GM21447 (cell line): ENCODE results near the gene TMEM187.

Experiments used
- ATAC-seq: cut with Tn5 transposase; IDR thresholded peaks from one replicate; pipeline ENCODE4 v1.9.1; 2021; ENCODE audit not compliant: unreplicated experiment

The TMEM187 gene, protein sequence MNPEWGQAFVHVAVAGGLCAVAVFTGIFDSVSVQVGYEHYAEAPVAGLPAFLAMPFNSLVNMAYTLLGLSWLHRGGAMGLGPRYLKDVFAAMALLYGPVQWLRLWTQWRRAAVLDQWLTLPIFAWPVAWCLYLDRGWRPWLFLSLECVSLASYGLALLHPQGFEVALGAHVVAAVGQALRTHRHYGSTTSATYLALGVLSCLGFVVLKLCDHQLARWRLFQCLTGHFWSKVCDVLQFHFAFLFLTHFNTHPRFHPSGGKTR

DNA sequence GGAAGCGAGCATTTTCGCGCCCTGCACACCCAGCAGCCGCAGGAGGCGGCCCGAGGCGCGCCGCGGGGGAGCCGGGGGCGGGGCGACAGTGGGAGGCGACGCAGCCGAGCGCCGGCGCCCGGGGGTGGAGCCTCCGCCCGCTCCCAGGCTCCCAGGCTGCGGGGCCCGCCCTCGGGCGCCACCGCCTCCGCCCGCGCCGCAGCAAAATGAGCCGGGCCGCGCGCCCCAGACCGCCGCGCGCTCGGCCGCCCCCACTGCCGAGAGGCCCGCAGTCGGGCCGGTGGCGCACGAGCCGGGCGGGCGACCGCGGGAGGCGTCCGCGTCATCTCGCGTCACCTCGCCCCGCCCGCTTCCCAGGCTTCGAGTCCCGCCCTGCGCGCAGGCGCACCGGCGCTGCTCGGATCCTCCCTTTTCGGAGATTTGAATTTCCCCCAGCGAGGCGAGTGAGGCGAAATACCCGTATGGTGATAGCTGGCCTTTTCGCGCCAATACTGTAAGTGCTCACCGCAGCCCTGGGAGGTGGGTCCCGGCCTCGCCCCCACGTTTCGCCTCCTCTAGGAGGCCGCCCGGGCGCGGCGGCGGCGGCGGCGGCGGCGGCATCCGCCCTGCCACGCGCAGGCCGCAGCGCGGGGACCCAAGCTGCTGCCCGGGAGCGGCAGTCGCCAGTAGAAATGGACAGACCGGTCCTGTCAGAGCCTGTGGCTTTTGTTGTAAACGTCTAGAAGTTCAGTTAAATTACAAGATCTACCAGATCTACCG, at the start of gene TMEM187:
TMEM187 (plus strand) TSS at position 387 of the 759 bp plus-strand sequence. CDS start 9,309 bp downstream, outside the sequence.
- ATAC-seq: peak; percentile 35

DNA sequence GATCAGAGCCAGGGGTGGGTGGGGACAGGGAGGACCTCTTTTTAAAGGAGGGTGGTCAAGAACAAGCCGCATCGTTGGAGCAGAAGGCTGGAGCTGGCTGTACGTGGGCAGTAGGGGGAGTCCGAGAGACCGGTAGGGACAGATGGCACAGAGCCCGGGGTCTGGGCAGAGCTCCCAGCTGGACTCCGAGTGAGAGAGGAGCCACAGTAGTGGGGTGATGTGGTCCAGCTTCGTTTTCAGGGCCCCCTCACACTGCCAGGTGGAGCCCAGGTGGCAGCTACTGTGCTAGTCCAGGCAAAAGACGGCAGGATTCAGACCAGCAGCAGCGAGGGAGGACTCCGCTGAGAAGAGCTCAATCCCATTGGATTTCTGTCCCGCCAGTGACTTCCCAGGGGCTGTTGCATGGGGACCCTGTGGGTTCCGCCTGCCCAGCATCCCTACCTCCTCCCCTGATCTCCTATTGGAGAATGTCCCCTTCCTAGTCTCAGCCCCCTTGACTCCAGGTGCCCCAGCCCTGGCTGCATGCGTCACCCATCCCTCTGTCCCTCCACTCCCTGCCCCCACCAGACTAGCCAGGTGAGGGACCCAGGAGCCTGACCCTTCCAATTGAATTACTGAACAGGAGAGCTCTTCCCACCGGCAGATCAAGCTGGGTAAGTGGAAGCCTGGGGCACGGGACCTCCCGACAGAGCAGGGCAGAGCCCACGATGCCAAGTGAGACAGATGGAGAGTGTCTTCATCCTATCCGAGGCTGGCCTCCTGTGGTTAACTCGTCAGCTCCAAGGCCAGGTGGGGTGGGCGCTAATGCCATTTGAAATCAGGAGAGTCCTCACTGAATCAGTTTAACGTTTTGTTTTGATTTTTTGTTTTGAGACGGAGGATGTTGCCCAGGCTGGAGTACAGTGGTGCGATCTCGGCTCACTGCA, 49.4 kb upstream of the TMEM187 start:
- ATAC-seq: no peak

DNA sequence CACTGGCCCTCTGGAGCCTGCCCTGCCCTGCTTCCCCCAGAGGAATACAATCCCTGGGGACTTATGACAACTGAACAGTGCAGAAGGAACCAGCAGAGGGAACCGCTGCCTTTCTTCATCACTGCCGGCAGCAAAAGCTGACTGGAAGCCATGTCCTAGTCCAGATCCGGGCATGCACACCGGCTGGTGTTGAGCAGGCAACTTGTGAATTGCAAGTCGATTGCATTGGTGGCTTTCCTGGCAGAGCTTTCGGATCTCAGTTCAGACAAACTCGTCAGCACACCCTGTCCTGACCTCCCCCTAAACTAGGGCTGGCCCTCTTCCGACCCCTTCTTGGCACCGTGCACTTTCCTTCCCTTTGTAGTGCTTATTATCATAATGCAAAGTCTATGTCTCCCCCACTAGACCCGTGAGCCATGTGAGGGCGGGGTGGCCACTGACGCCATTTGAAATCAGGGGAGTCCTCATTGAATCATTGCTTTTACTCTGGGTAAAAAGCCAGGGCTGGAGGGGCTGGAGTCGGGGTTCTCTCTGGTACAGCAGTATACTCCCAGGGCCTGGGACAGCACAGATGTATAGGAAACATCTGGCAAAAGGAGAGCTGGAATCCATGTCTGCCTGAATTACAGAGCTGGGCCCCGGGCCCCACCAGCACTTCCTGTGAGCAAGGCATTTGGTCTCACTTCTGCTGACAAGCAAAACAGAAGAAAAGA, 48.2 kb upstream of the TMEM187 start:
- no peak for ATAC-seq

DNA sequence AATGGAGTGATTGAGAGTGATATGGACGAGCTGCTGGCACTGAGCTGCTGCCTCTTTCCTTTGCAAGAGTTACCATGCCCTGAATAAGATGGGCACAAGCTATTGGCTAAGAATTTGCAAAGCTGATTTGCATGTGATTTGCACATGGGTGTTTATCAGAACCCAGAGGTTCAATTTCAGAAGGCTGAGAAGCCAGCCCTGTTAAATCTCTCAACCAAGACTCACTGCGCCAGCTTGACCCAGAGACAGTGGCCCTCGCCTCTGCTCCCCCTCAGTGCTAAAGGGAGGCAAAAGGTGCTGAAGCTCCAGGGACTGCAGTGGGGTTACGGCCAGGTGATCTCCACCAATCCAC, 47.2 kb upstream of the TMEM187 start:
- no peak for ATAC-seq

DNA sequence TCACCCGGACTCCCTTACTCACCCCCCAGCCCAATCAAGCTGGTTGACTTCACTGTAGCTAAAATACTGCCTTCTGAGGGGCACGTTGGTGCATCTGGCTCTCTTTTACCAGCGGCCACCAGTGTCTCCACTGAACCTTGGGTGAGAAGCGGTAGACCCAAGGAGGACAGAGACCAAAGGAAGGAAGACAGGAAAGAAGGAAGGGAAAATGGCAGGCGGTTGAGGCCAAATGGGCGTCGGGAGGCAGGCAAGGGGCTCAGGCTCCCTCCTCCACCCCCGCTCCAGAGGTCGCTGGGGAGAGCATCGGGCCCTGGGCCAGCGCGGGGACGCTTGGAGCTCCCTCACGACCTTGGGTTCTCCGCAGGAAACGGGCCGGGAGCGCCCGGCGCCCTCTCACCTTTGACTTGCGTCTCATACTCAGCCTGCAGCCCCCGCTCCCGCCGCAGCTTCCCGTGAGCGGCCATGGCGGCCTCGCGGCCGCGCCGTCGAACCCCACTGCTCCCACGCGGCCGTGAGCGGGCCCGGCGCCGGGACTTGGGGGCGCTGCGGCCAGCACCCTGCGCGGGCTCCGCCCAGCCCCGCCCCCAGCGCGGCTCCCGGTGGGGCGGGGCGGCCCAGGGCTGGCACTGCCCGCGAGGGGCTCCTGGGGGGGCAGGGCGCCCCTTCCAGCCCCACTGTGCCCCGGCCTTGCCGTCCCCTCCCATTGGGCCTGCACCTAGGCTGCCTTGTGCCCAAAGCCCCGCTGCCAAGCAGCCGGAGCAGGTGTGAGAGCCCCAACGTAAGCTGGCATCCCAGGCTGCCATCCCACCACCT, 46.6 kb upstream of the TMEM187 start, which contains the start of gene ARHGAP4:
ARHGAP4 (minus strand) TSS at position 526 of the 813 bp plus-strand sequence; CDS start at position 464, 62 bp downstream.
- no peak for ATAC-seq

DNA sequence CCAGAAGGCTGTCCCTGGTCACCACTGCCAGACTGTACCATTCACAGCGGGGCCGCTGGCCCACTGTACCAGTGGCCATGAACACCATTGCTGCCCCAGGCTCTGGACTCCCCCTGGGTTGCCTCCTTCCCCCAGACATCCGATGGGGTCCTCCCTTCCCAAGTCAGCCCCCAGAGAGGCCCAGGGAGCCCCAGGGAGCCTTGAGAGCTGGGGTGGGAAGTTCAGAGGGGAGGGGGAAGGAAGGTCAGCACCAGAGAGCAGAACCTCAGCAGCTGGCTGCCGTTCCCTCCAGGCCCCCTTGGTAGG, 46.0 kb upstream of the TMEM187 start:
- no peak for ATAC-seq

DNA sequence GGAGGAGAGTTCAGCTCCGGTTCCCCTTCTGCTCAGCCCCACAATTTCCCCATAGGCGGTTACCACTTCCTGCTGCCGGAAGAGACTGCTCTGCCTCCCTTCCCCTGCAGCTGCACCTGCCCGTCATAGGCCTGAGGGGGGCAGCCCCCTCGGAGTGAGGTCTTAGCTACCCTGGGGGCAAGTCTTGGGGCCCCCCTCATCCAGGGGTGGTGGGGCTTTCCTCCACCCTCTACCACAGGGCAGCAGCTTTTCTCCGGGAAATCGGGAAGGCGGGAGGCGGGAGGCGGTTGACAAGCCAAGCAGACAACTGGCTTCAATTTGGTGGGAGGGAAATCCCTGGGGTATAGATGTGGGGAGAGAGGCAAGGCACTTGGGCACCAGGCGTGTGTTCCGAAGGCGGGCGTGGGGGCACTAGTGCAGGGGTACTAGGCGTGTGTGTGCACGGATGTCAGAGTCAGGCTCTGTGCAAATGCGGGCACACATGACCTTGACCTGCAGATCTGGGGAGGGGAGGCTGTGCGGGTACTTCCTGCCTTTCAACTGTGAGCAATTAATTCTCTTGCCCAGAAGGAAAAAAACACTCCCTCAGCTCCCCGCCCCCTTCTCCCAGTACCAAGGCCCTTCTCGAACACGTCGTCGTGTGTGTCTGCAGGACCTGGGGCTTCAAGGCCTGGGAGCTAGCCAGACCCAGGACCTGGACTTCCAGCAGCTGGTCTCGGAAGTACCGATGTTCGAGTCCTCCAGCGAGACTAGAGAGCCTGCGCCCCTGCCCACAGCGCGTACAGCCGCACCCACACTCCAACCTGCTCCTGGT, 45.5 kb upstream of the TMEM187 start:
- peak; percentile 38 for ATAC-seq

DNA sequence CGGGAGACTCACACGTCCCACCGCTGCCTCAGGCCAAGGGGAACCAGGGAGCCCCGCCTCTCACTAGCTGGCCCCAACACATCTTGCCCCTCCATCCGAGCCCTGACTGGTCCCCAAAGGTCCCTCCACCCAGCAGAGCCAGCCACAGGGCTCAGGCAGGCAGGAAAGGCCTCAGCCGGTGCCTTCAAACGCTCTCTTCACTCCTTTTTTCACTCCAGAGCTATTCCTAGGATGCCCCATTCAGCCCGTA, 45.0 kb upstream of the TMEM187 start:
- ATAC-seq: no peak

DNA sequence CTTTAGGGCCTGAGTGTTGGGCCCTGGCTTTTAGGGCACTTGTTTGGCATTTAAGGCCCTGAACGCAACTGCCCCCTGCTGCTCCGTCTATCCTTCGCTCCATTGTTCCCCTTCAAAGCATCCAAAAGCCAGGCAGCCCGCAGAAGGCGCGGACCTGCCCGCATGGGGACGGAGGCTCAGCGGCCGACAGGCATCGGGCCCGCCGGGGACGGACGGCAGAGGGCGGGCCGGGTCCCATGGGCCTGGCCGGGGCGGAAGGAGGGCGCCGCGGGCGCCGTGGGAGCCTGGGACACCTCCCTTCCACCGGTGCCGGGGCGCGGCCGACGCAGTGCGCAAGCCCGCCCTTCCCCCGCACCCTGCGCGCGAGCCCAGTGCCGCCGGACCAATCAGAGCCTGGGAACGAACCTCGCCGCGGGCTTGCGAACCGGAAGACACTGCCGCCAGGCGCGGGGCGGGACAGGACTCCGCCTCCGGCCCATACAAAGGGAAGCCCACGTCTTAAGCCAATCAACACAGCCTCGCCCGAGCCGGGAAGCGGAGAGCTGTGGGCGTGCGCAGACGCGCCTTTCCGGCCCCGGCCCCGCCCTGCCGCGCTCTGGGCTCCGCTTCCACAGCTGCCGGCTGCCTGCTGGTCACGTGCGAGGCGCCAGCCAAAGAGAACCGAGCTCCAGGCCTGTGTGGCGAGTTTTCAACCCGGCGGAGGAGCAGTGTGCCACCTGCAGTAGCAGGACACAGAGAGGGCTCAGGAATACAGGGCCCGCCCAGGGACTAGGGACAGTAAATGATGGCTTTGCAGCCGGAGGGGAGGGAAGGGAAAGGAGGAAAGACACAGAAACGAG, 44.4 kb upstream of the TMEM187 start:
- ATAC-seq: peak; percentile 62

DNA sequence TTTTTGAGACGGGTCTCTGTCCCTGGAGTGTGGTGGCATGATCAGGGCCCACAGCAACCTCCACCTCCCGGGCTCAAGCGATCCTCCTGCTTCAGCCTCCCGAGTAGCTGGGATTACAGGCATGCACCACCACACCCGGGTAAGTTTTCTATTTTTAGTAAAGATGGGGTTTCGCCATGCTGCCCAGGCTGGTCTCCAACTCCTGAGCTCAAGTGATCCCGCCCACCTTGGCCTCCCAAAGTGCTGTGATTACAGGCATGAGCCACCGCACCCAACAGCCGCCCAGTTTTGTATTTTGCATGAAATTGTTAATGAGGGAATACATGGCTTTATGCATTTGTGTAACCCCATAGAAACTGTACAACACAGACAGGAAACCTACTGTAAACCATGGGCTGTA, 43.7 kb upstream of the TMEM187 start:
- ATAC-seq: no peak

DNA sequence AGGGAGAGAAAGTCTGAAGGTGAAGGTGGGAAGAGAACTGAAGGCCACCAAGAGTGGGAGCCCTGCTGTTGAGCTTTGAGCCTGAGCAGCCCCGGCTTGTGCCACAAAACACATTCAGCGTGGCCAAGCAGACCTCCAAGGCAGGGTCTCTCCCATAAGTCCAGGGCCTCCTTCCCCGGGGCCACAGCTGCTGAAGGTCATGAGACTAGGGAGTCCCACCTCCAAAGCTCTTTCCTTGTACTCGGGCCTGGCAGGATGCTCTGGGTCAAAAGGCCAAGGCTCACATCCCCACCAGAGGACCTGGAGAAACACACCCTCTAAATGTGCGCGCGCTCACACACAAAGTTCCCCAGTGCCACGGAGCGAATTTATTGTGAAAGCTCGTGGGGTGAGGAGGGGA, 43.0 kb upstream of the TMEM187 start:
- no peak for ATAC-seq

DNA sequence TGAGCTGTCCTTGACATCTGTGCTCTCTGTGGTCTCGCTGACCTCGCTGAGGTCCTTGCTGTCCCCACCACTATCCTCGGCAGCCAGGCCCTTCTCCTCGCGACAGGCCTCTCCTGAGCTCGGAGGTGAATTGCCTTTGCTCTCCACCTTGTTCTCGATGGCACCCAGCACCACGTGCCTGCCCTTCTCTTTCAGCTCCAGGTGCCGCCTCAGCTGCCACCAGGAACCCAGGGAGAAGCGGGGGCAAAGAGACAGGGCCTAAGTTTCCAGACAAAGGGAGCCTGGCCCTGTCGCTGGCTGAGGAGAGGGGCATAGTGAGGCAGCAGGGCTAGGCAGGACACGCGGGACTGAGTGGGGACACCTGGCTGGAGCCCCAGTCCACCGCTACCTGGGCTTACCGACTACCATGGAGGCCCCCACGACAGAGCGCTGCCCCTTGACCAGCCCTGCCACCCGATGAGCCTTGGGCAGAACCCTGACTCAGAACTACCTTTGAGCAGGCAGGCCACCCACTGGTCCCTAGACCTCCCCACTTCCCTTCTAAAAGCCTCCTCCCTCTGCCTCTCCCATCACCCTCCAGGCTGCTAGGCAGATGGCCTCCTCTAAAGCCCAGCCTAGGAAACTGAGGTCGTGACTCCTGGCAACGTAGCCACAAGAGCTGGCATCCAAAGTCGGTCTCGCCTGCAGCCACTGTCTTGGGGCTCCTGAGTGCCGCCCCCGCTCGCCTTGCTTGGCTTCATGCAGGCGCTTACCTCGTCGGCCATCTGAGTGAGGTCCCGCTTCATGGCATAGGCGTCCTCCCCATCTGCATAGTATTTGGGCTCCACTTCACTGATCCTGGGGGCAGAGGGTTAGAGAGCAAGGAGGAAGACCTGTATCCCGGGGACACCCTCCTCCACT, 42.3 kb upstream of the TMEM187 start:
- ATAC-seq: no peak

DNA sequence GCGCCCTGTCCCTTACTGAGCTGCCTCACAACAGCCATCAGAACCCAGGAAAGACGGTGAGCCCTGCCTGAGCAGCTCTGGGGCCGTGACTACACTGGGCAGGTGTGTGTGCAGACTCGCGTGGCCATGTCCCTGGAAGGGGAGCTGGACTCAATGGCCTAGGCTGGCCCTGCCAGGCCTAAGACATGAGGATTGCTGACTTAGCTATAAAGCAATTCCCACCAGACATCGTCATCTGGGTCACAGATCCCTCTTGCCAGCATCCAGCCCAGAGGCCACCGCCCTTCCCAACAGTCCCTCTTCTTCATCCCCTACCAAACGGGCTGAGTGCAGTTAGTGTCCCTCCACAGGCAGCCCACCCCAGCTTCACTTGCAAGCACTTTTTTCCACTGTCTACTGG, 41.4 kb upstream of the TMEM187 start:
- ATAC-seq: no peak

DNA sequence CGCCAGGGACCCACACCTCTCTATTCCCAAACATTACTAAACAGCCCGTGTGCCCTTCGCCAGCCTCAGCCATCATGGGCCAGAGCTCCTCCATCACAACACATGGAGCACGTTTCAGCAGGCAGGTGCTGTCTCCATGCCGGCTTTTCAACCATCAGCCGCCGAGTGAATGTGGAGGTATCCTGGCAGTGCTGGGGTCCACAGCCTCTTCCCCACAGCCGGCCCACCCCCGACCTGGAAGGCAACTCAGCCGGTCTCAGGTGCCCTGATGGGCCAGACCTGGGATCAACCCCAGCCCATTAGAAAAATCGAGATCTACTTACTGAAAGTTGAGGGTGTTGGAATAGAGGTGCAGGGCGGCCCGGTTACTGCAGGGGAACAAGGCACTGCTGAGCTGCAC, 40.8 kb upstream of the TMEM187 start:
- ATAC-seq: no peak

DNA sequence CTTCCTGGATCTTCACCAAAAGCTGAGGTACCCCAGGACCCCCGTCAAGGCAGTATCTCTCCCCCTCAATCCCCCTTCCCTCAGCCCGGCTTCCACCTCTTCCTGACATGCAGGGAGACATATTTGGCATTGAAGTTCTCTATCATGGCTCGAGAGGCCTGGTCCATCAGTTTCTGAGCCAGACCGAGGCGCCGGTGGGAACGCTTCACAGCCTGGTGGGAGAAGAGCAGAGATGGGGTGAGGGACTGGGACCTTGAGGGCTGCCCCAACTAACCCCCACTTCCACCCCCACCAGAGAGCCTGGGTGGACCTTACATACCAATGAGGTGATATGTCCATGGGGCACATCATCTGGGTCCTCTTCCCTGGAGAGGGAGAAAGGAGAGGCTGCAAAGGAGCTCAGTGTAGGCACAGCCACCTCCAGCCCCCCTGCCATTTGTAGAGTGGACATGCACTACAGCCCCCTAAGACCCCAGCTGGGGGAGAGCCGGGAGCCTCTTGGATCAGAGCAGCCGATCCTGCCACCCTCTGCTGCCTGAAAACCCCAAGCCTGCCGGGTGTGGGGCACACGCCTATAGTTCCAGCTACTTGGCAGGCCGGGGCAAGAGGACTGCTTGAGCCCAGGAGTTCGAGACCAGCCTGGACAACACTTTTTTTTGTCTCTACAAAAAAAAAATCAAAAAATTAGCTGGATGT, 40.2 kb upstream of the TMEM187 start:
- ATAC-seq: no peak

DNA sequence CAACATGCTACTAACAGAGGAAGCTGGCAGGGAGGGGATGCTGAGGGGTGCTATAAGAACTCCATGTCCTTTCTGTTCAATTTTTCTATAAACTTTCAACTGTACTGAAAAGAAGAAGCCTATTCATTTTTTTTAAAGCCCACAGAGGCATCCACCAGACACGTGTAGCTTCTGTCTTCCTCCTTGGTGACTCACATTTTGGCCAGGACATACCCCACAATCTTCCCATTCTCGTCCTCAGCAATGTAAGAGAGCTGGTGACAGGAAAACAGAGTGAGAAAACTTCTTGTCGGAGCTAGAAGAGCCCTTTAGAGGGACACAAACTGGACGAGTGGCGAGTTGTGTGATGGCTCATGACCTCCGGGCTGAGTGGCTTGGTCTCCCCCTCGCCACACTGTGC, 38.8 kb upstream of the TMEM187 start:
- no peak for ATAC-seq

DNA sequence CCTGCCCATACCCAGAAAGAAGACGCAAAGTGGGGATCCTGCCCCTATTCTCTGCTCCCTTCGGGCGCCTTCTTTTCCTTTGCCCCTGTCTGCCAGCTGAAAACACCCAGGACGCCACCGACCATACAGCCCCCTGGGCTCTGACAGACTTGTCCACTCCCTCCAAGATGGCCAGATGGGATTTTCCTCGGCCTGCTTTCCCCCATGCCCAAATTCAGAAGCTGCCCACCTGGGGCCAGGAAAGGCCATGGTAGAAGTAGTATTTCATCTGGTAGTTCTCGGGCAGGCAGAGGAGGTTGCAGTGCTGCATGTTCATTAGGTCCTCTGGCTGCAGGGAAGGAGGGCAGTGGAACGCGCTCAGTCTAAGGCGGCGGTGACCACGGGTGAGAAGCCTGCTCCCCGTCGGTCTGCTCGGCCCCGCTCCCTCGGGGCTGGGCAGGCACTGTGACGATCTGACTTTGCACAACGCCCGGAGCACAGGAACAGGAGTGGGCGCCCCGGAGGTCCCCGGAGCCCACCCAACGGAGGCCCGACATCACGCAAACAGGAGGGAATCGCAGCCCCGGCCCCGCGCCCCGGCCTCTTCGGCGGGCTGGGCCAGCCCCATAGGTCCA, 38.3 kb upstream of the TMEM187 start:
- no peak for ATAC-seq
